Right atrium auricular region (tissue), 2 donors: ENCODE results near the gene RPS6KA4. TPM values are rescaled to one million over a fixed set of nuclear protein-coding genes. Genes with fewer than 3 reads are reported as not detected.

ENCODE experiments used
- DNase-seq: peaks from one replicate; pipeline ENCODE4 v3.0.0-alpha.2; 2019; ENCODE audit warnings: low spot score
- H3K27ac ChIP-seq, 2 donors: fragments of 200-600 bp; sonication (generic); 1 replicate in 1 of 2; 2 replicates in 1 of 2; pipeline ENCODE4 v1.5.1; 2016 to 2019
- H3K27me3 ChIP-seq, 2 donors: fragments of 200-600 bp; sonication (generic); one replicate each; pipeline versions ENCODE4 v1.5.1 to v1.6.0; 2017 to 2019
- H3K36me3 ChIP-seq: fragments of 200-600 bp; sonication (generic); one replicate; pipeline ENCODE4 v1.5.1; 2016
- H3K4me1 ChIP-seq, 2 donors: fragments of 200-600 bp; sonication (generic); one replicate each; pipeline versions ENCODE4 v1.5.1 to v1.6.0; 2017 to 2019
- H3K4me3 ChIP-seq, 2 donors: fragments of 200-600 bp; sonication (generic); 1 replicate in 1 of 2; 2 replicates in 1 of 2; pipeline ENCODE4 v1.5.1; 2017 to 2019; ENCODE audit warnings: mild to moderate bottlenecking in 1 of 2, moderate library complexity in 1 of 2
- H3K9me3 ChIP-seq, 2 donors: fragments of 200-600 bp; sonication (generic); one replicate each; pipeline ENCODE4 v1.5.1; 2019
- total RNA-seq, 2 donors: library from RNA; depleted of rRNA; stranded (reverse); fragments of >200 nt; gene quantifications; one replicate each; pipeline ENCODE4 v1.1.0, GENCODE V29; 2016
- TF ChIP-seq, protein P1 (sequence below), 2 donors: fragments of 200-600 bp; sonication (generic); IDR thresholded peaks; one replicate each; pipeline ENCODE4 v1.5.1; 2019; ENCODE audit warnings: antibody characterized with exemption in 2 of 2

The RPS6KA4 gene
- total RNA-seq, 2 donors from 2014 or later, result 11.4 to 22.2 TPM

DNA sequence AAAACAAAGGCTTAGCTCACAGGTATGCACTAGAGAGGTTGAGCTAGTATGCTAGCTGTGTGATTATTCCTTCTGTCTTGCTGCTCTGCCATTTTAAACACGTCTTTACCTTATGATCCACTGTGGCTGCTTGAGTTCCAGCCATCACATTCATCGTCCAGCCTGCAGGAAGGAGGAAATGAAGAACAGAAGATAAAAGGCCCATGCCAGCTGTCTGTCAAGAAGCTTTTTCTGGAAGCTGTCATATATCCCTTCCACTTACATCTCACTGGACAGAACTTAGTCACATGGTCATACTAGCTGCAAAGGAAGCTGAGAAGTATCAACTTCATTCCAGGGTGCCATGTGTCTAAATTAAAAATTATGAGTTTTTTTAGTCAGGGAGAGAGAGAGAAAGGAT, 31.6 kb upstream of the RPS6KA4 start:
- TF ChIP-seq, protein P1, sequence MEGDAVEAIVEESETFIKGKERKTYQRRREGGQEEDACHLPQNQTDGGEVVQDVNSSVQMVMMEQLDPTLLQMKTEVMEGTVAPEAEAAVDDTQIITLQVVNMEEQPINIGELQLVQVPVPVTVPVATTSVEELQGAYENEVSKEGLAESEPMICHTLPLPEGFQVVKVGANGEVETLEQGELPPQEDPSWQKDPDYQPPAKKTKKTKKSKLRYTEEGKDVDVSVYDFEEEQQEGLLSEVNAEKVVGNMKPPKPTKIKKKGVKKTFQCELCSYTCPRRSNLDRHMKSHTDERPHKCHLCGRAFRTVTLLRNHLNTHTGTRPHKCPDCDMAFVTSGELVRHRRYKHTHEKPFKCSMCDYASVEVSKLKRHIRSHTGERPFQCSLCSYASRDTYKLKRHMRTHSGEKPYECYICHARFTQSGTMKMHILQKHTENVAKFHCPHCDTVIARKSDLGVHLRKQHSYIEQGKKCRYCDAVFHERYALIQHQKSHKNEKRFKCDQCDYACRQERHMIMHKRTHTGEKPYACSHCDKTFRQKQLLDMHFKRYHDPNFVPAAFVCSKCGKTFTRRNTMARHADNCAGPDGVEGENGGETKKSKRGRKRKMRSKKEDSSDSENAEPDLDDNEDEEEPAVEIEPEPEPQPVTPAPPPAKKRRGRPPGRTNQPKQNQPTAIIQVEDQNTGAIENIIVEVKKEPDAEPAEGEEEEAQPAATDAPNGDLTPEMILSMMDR (IDR thresholded peaks at IDR 0.05), result no peak
- peaks cover 1% of the 10 kb centered on the region for H3K36me3 ChIP-seq
- H3K9me3 ChIP-seq, result no peaks in the 10 kb centered on the region
- H3K27ac ChIP-seq, result no peak overlapping the region
- H3K4me1 ChIP-seq, result peaks cover 0 to 27% of the 10 kb centered on the region in 2 donors
- no peaks in the 10 kb centered on the region for H3K27me3 ChIP-seq
- no peak overlapping the region for H3K4me3 ChIP-seq
- no peak for DNase-seq

DNA sequence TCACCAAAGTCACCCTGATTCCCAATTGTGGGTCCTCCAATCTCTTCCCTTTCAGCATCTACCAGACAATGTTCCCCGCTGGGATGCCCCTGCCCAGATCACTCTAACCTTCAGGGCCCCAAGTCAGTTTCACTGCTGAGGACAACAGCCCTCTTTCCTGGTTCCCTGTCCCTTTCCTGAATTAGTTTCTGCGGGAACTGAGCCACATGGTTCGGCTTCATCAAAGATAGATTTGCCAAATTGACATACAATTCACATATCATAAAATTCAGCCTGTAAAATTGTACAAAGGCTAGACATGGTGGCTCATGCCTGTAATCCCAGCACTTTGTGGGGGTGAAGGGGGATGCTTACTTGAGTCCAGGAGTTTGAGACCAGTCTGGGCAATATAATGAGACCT, 31.0 kb upstream of the RPS6KA4 start:
- no peak overlapping the region for H3K27ac ChIP-seq
- H3K4me1 ChIP-seq, result peaks cover 0 to 29% of the 10 kb centered on the region in 2 donors
- TF ChIP-seq, protein P1 (IDR thresholded peaks at IDR 0.05), result no peak
- no peak overlapping the region for H3K4me3 ChIP-seq
- no peaks in the 10 kb centered on the region for H3K36me3 ChIP-seq
- DNase-seq, result no peak
- H3K9me3 ChIP-seq, result no peaks in the 10 kb centered on the region
- H3K27me3 ChIP-seq, result no peaks in the 10 kb centered on the region

DNA sequence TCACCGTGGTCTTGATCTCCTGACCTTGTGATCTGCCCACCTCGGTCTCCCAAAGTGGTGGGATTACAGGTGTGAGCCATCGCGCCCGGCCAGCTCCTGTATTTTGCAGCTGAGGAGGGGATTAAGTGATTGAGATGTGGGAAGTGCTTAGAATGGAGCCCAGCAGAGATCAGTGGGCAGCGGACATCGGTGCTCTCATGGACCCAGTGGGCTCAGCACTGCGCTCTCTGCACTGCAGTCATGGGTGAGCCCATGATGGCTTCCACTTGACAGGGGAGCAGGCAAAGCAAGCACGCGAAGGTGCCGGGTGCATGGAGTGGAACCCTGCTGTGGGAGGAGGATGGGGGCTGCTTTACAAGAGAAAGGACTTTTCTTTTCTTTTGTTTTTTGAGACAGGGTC, 28.1 kb upstream of the RPS6KA4 start:
- Histone ChIP-seq H3K9me3 (no peaks in the 10 kb centered on the region), H3K27me3 (no peaks in the 10 kb centered on the region), H3K4me1 (peaks cover 0 to 29% of the 10 kb centered on the region in 2 donors), H3K4me3 (no peak overlapping the region), H3K27ac (no peak overlapping the region), H3K36me3 (no peaks in the 10 kb centered on the region)
- TF ChIP-seq, protein P1 (IDR thresholded peaks at IDR 0.05), result no peak
- DNase-seq, result no peak

DNA sequence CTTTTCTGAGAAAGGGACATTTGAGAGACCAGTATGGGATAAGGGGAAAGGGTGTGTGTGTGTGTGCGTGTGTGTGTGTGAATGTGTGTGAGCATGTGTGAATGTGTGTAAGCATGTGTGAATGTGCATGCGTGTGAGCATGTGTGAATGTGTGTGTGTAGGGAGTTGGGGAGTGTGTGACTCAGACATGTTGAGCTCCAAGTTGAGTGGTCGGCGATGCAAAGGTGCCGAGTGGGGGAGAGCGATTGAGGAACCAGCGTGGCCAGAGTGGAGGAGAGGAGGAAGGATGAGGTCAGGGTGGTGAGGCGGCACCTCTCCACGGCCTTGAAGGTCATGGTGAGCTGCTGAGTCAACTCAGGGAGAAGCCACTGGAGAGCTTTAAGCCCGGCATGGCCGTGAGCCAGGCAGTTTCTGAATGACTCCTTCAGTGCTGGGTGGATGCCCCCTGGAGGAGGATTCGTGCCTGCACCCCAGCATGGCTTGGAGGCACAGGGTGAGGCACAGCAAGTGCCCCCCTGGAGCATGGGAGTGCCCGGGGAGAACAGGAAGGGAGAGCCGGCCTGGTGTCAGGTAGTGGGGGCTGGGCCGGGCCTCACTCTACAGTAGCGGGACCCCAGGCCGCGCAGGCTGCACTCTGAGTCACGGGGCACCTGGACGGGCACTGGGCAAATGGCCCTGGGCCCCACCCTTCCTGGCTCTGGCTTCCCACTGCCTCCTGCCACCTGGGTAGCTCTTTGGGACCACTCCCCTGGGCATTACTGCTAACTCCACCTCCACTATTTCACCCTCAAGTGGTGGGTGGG, 27.2 kb upstream of the RPS6KA4 start:
- H3K4me1 ChIP-seq, result peaks cover 0 to 29% of the 10 kb centered on the region in 2 donors
- no peaks in the 10 kb centered on the region for H3K36me3 ChIP-seq
- peak overlapping the region in 1 of 2 donors; percentile 4 for H3K27ac ChIP-seq
- DNase-seq, result peak; percentile 78
- TF ChIP-seq, protein P1 (IDR thresholded peaks at IDR 0.05), result peak in 1 of 2 donors; percentile 53
- no peak overlapping the region for H3K4me3 ChIP-seq
- no peaks in the 10 kb centered on the region for H3K9me3 ChIP-seq
- H3K27me3 ChIP-seq, result no peaks in the 10 kb centered on the region

DNA sequence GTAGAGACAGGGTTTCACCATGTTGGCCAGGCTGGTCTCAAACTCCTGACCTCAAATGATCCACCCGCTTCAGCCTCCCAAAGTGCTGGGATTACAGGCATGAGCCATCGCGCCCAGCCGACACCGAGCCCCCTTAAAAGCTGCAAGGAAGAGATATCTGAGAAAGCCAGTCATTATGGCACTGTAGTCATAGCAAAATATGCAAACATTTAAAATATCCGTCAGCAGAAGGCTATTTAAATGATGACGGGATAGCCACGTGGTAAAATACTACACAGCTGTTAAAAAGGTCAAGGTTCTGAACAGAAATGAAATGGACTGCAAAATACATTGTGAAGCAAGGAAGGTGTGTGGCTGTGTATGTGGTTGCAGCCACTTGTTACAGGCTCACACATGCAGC, 25.4 kb upstream of the RPS6KA4 start:
- TF ChIP-seq, protein P1 (IDR thresholded peaks at IDR 0.05), result no peak
- Histone ChIP-seq H3K27me3 (no peaks in the 10 kb centered on the region), H3K36me3 (no peaks in the 10 kb centered on the region), H3K9me3 (no peaks in the 10 kb centered on the region), H3K4me1 (peaks cover 0 to 29% of the 10 kb centered on the region in 2 donors), H3K4me3 (no peak overlapping the region), H3K27ac (no peak overlapping the region)
- DNase-seq, result no peak
